ENCODE results near the gene WARS2. TPM values are rescaled to one million over a fixed set of nuclear protein-coding genes. Genes with fewer than 3 reads are reported as not detected.

The WARS2 gene
- total RNA-seq, 1 donor: 21.7 TPM

GRCh38 chr1:119116725-119117124 lies 23.7 kb downstream of the WARS2 start:
- DNase-seq (ENCODE audit: low read depth): peak; percentile 4
- TF ChIP-seq CTCF (IDR thresholded peaks at IDR 0.05; ENCODE audit: insufficient read depth, low read length): no peak
- no peak overlapping the region for H3K4me3 ChIP-seq (ENCODE audit: low read depth, low read length)

GRCh38 chr1:119115736-119116135 lies 24.7 kb downstream of the WARS2 start:
- no peak overlapping the region for H3K4me3 ChIP-seq (ENCODE audit: low read depth, low read length)
- DNase-seq (ENCODE audit: low read depth): no peak
- no peak for TF ChIP-seq CTCF (IDR thresholded peaks at IDR 0.05; ENCODE audit: insufficient read depth, low read length)

GRCh38 chr1:119115311-119115710 lies 25.1 kb downstream of the WARS2 start:
- no peak for DNase-seq (ENCODE audit: low read depth)
- no peak overlapping the region for H3K4me3 ChIP-seq (ENCODE audit: low read depth, low read length)
- TF ChIP-seq CTCF (IDR thresholded peaks at IDR 0.05; ENCODE audit: insufficient read depth, low read length): no peak

- no peak for TF ChIP-seq CTCF (IDR thresholded peaks at IDR 0.05; ENCODE audit: insufficient read depth, low read length)
- H3K4me3 ChIP-seq (ENCODE audit: low read depth, low read length): no peak overlapping the region
- no peak for DNase-seq (ENCODE audit: low read depth)
Measured at GRCh38 chr1:119114786-119115185, 25.7 kb downstream of the WARS2 start.

- no peak overlapping the region for H3K4me3 ChIP-seq (ENCODE audit: low read depth, low read length)
- no peak for TF ChIP-seq CTCF (IDR thresholded peaks at IDR 0.05; ENCODE audit: insufficient read depth, low read length)
- DNase-seq (ENCODE audit: low read depth): no peak
Measured at GRCh38 chr1:119112791-119113190, 27.7 kb downstream of the WARS2 start.

GRCh38 chr1:119112244-119112643 lies 28.2 kb downstream of the WARS2 start:
- no peak for DNase-seq (ENCODE audit: low read depth)
- TF ChIP-seq CTCF (IDR thresholded peaks at IDR 0.05; ENCODE audit: insufficient read depth, low read length): no peak
- H3K4me3 ChIP-seq (ENCODE audit: low read depth, low read length): no peak overlapping the region

GRCh38 chr1:119108988-119109387 lies 31.5 kb downstream of the WARS2 start:
- H3K4me3 ChIP-seq (ENCODE audit: low read depth, low read length): no peak overlapping the region
- no peak for TF ChIP-seq CTCF (IDR thresholded peaks at IDR 0.05; ENCODE audit: insufficient read depth, low read length)
- DNase-seq (ENCODE audit: low read depth): no peak

Data from fibroblast of the aortic adventitia (primary cell).